Activated naive CD8-positive, alpha-beta T cell treated with anti-CD3 and anti-CD28 coated beads for 36 hours (primary cell): ENCODE results near the gene KCNH2. TPM values are rescaled to one million over a fixed set of nuclear protein-coding genes. Genes with fewer than 3 reads are reported as not detected.
A peak's percentile ranks its signal among the peaks of the same experiment; 100 is the strongest.

ENCODE experiments used
- DNase-seq: peaks from one replicate; pipeline ENCODE4 v3.0.0; 2021
- H3K27ac Mint-ChIP-seq: one replicate; pipeline ENCODE4 v1.8.0; 2022; ENCODE audit warnings: mild to moderate bottlenecking, moderate library complexity, mixed read lengths
- H3K27me3 Mint-ChIP-seq: one replicate; pipeline ENCODE4 v1.8.0; 2022; ENCODE audit warnings: mild to moderate bottlenecking, mixed read lengths
- H3K36me3 Mint-ChIP-seq: one replicate; pipeline ENCODE4 v1.8.0; 2021; ENCODE audit warnings: mild to moderate bottlenecking, mixed read lengths
- H3K4me1 Mint-ChIP-seq: one replicate; pipeline ENCODE4 v1.8.0; 2021; ENCODE audit warnings: mixed read lengths
- H3K4me3 Mint-ChIP-seq: one replicate; pipeline ENCODE4 v1.8.0; 2022; ENCODE audit warnings: mild to moderate bottlenecking, moderate library complexity, mixed read lengths
- H3K9me3 Mint-ChIP-seq: one replicate; pipeline ENCODE4 v1.8.0; 2022; ENCODE audit warnings: mixed read lengths
- total RNA-seq, 2 experiments: library from RNA; stranded (reverse); gene quantifications; one replicate each; pipeline ENCODE4 v1.2.3, GENCODE V29; 2021

Gene KCNH2
- total RNA-seq, 2 experiments from 2014 or later: 0.22 to 0.45 TPM

DNA sequence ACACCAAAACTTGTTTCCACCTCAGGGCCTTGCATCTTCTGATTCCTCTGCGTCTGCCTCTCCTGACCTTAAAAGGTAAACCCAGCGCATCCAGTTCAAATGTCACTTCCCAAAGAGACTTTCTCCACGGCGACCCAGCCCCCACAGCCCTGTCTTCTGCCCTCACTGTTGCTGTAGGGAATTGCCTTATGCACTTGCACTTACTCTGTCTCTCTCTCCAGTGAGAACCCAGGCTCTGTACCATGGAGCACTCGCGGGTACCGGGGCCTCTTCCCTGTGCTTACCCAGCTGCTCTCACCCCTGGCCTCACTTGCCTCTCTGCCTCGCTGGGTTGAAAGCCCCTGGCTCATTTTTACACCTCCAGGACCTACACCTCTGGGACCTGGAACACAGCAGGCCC is 77.4 kb downstream of the KCNH2 start:
- Mint-ChIP-seq H3K36me3 (no peaks in the 10 kb centered on the region), H3K27me3 (peaks cover 65% of the 10 kb centered on the region), H3K27ac (no peak overlapping the region), H3K4me3 (no peak overlapping the region), H3K9me3 (no peaks in the 10 kb centered on the region), H3K4me1 (peaks cover 16% of the 10 kb centered on the region)
- DNase-seq: no peak

DNA sequence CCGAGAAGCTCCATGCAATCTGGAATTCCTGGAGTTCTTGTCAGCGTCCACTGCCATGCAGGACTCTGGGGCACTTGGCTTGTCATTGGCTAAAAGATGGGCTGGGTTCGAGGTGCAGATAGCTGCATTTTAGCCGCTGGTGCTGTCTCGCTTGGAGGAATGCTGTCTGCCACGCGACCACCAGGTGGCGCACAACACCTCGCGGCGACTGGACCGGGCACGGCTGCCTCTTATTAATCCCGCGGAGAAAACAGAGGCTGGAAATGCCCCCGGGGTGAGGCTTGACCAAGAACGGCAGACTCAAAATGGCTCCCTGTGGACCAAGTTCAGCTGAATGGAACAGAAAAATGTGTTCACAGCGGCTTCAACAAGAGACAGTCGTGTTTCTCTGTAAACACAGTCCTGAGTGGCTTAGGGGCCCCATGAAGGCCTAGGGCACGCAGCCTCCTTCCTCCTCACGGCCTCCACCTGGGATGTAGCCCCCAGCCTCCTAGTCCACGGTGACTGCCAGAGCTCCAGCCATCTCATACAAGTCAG is 79.6 kb downstream of the KCNH2 start:
- no peak overlapping the region for H3K27ac Mint-ChIP-seq
- peak; percentile 70 for DNase-seq
- H3K36me3 Mint-ChIP-seq: no peaks in the 10 kb centered on the region
- H3K9me3 Mint-ChIP-seq: peaks cover 6% of the 10 kb centered on the region
- no peak overlapping the region for H3K4me3 Mint-ChIP-seq
- peaks cover 61% of the 10 kb centered on the region for H3K27me3 Mint-ChIP-seq
- H3K4me1 Mint-ChIP-seq: peaks cover 14% of the 10 kb centered on the region

DNA sequence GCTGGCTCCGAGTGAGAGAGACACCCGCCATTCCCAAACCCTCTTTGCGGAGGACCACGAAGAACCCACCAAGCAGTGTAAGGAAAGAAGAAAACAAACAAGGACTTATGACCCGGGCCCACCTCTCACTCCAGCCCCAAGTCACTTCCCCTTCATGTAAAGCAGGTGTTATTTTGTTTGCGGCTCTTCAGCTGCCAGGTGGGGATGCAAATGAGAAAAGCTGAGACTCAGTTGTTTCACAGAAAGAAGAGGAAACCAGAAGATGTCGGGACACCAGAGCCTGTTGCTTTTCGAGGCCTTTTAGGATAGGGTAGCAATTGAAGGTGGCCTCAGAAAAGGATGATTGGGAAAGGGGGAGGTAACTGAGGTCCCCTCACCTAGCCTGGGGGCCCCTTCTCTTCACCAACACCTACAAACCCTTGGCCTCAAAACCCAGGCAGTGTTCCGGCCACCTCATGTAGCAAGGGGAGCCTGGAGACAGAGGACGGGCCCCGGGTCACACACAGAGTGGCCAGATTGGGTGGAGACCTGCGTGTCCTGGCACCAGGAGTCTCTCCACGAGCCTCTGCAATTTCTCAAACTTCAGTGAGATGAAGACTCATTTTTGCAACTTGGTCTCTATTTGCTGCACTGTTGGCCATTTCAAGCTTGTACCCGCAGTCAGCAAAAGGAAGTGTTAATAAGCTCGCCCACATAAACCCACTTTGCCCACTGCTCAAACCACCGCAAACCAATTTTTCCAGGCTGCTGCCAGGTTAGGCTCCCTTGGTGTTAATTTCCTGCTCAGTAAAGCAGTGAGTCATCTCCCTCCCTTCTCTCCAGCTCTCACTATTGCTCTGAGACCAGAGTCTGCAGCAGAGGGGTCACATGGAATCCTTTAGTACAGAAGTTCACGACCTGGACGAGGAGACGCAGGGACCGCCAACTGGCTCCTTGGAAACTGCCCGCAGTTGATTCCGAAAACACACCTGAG is 80.3 kb downstream of the KCNH2 start:
- H3K27me3 Mint-ChIP-seq: peaks cover 57% of the 10 kb centered on the region
- peaks cover 12% of the 10 kb centered on the region for H3K4me1 Mint-ChIP-seq
- DNase-seq: peak; percentile 45
- H3K9me3 Mint-ChIP-seq: peaks cover 6% of the 10 kb centered on the region
- H3K4me3 Mint-ChIP-seq: no peak overlapping the region
- H3K36me3 Mint-ChIP-seq: no peaks in the 10 kb centered on the region
- H3K27ac Mint-ChIP-seq: peak overlapping the region; percentile 30

DNA sequence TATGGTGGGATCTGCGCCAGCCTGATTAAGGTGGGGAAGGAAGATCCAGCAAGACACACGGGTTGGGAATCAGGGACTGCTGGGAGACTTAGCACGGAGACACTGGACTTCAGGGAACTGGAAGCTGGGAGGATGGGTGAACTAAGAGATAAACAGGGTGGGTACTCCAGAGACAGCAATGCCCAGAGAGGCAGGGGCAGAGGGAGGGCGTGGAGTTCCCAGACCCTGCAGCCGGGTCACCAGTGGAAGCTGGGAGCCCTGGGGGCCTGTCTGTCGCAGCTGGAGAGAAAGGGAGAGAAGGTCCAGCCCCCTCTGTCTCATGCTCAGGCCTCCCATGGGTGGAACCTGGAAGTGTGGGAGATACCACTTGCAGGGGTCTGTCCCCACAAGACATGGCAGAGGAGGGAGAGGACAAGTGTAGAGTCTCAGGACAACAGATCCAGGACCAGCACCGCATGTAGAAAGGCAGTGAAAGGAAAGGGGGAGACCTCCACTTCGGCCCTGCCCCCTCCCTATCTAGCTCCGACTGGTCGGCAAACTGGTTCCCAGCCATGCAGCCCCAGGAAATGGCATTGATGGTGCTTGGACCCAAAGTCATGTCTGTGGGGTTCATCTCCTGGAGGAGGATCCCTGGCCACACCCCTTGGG is 81.4 kb downstream of the KCNH2 start:
- H3K4me3 Mint-ChIP-seq: no peak overlapping the region
- H3K27me3 Mint-ChIP-seq: peaks cover 51% of the 10 kb centered on the region
- no peak for DNase-seq

DNA sequence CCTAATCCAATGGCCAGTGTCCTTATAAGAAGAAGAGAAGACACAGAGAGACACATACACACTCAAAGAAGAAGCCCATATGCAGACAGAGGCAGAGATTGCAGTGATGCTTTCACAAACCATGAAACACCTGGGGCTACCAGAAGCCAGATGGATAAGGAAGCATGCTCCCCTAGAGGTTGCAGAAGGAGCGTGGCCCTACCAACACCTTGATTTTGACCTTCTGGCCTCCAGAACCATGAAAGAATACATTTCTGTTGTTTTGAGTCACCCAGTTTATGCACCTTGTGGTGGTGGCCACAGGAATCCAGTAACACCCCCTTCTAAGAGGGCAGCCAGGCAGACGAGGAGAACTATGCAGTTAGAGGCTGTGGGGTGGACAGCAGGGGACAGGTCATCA is 82.3 kb downstream of the KCNH2 start:
- Mint-ChIP-seq H3K27me3 (peaks cover 44% of the 10 kb centered on the region), H3K27ac (no peak overlapping the region), H3K36me3 (no peaks in the 10 kb centered on the region), H3K9me3 (peaks cover 6% of the 10 kb centered on the region), H3K4me3 (no peak overlapping the region), H3K4me1 (peaks cover 12% of the 10 kb centered on the region)
- DNase-seq: no peak

More for the DNA sequence above, 81.4 kb downstream of the KCNH2 start:
- no peaks in the 10 kb centered on the region for H3K36me3 Mint-ChIP-seq
- peaks cover 12% of the 10 kb centered on the region for H3K4me1 Mint-ChIP-seq
- H3K27ac Mint-ChIP-seq: no peak overlapping the region
- H3K9me3 Mint-ChIP-seq: peaks cover 6% of the 10 kb centered on the region

Other genes with a start within 250 kb of the KCNH2 start
- 10 to 100 TPM; 47.1 to 48.2 TPM for gene GIMAP5, start 240.9 kb downstream of the KCNH2 start, total RNA-seq
- gene TMEM176B, start 178.0 kb downstream of the KCNH2 start, total RNA-seq: not detected
- gene TMEM176A, start 177.6 kb downstream of the KCNH2 start, total RNA-seq: not detected
- not detected for gene AOC1, start 125.8 kb downstream of the KCNH2 start, total RNA-seq
- gene NOS3, start 12.7 kb upstream of the KCNH2 start, total RNA-seq: 1 to 10 TPM; 5.8 to 6.1 TPM
- gene ATG9B, start 46.2 kb upstream of the KCNH2 start, total RNA-seq: 10 to 100 TPM; 12.3 TPM
- 10 to 100 TPM; 34.3 to 37.6 TPM for gene ABCB8, start 50.1 kb upstream of the KCNH2 start, total RNA-seq
- 1 to 10 TPM; 2.7 to 3.2 TPM for gene ASIC3, start 70.2 kb upstream of the KCNH2 start, total RNA-seq
- gene CDK5, start 79.6 kb upstream of the KCNH2 start, total RNA-seq: 10 to 100 TPM; 13.3 to 16.0 TPM
- 10 to 100 TPM; 66.5 to 69.1 TPM for gene SLC4A2, start 81.3 kb upstream of the KCNH2 start, total RNA-seq
- gene FASTK, start 102.5 kb upstream of the KCNH2 start, total RNA-seq: 10 to 100 TPM; 65.9 to 68.7 TPM
- gene TMUB1, start 105.2 kb upstream of the KCNH2 start, total RNA-seq: 10 to 100 TPM; 59.2 to 59.3 TPM
- gene AGAP3, start 108.2 kb upstream of the KCNH2 start, total RNA-seq: 10 to 100 TPM; 24.8 to 25.3 TPM
- gene GBX1, start 189.4 kb upstream of the KCNH2 start, total RNA-seq: not detected
- gene ASB10, start 208.9 kb upstream of the KCNH2 start, total RNA-seq: not detected
- not detected for gene H2BK1, start 232.2 kb upstream of the KCNH2 start, total RNA-seq
- 10 to 100 TPM; 85.2 to 87.5 TPM for gene ABCF2, start 248.9 kb upstream of the KCNH2 start, total RNA-seq